HG03460 (cell line): Measurements from ENCODE around the gene ATP11C.
A peak's percentile ranks its signal among the peaks of the same experiment; 100 is the strongest.
"Not testable (repeated sequence)": the region's sequence is repeated elsewhere in the genome, so short reads cannot be mapped to it uniquely, and the experiment has no call there.

Experiments
- ATAC-seq: cut with Tn5 transposase; IDR thresholded peaks from one replicate; pipeline ENCODE4 v1.9.1; 2021; ENCODE audit not compliant: unreplicated experiment

Gene ATP11C

DNA sequence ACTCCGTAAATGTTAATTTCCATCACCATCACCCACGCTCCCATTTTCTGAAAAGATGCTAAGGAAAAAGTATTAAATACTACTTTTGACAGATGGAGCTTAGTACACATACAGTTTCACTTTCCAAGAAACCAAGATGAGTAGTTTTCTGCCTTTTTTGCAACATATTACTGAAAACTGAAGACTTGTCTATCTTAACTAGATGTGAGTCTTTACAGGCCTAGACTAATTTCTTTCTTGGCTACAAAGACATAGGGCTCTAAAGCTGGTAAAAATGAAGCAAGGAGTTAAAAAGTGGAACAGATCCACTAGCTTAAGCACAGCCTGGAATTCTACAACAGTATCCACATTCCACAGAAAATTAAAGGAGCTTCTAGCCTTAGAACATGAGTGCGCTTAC, 68.2 kb downstream of the ATP11C start:
- ATAC-seq: no peak

DNA sequence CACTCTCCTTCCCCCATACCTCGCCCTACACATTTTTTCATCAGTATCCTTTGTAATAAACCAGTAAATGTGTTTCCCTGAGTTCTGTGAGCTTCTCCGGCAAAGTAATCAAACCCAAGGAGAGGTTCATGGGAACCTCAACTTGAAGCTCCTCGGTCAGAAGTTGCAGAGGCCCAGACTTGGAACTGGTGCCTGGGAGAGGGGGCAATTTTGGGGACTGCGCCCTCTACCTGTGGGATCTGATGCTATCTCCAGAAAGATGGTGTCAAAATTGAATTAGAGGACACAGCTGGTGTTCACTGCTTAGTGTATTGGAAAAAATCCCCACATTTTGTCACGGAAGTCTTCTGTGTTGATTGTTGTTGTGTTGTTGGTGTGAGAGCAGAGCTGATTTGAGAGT, 70.6 kb downstream of the ATP11C start:
- ATAC-seq: no peak

DNA sequence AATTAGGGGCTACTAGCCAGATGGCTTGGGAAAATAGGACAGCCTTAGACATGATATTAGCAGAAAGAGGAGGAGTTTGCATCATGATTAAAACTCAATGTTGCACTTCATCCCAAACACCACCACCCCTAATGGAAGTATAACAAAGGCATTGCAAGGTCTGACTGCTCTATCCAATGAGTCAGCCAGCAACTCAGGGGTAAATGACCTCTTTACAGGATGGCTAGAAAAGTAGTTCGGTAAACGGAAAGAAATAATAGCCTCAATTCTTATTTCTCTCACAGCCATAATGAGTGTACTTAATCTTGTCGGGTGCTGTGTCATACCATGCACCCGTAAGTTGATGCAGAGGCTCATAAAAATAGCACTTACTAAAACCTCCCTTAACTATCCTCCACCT, 76.0 kb downstream of the ATP11C start:
- ATAC-seq: not testable (repeated sequence)

DNA sequence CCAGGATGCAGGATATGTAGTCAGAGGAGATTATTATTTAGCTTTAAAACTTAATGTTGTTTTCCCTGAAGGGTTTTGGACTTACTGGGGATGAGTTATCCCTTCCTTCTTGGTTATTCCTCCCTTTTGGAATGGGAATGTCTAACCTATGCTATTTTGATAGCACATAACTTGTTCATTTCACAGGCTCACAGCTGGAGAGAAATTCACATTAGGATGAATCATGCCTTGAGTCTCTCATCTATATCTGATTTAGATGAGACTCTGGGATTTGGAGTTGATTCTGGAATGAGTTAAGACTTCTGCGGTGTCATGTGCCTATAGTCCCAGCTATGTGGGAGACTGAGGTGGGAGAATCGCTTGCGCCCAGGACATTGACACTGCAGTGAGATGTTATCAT, 81.1 kb downstream of the ATP11C start:
- ATAC-seq: no peak

DNA sequence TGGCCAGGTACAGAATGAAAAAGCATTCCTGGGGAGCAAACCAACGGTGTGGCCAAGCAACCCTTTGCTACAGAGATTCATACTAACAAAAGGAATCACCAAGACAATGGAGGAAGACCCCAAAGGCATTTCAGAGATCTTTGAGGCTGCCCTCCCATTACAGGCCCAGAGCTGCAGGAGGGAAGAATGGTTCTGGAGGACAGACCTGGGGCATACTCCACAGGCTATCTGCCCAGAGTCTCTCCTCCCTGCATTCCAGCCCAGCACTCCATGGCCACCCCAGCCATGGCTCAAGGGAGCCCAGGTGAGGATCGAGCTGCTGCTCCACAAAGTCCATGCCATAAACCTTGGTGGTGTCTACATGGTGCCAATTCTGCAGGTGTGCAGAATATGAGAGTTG, 81.9 kb downstream of the ATP11C start:
- ATAC-seq: no peak

DNA sequence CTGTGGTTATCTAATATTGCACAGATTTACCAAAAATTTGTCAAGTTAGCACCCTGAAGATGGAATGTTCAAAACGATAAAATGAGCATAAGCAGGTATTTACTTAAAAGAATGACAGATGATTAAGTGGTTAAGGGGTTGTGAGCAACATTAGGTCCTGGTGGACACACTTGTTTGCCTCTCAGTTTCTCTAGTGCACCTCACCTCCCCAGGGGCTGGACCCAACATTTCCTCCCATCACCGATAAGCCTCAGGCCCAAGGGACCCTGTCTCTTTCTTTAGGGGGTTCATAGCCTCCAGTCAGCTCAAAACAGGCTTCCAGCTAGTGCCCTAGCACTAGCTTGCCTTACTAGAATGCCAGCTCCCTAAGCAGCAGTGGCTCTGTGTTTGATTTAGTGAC, 88.0 kb downstream of the ATP11C start:
- ATAC-seq: peak; percentile 88

DNA sequence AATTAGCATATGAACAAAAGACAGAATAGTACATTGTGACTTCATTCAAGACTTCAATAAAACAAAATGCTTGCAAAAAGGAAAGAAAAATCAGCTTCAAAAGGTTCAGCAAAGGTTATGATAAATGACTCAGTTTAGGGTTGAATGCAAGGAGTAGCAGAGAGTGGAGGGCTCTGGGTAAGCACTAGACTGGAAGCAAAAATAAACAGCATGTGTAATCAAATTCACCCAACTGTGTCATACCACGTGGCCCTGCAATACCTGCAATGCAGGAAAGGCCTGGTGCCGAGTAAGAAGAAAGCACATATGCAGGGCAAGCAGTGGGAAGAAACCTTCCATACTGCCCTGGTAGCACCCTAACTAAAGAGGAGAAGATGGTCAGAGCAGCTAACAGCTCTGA, 88.7 kb downstream of the ATP11C start:
- ATAC-seq: peak; percentile 58

DNA sequence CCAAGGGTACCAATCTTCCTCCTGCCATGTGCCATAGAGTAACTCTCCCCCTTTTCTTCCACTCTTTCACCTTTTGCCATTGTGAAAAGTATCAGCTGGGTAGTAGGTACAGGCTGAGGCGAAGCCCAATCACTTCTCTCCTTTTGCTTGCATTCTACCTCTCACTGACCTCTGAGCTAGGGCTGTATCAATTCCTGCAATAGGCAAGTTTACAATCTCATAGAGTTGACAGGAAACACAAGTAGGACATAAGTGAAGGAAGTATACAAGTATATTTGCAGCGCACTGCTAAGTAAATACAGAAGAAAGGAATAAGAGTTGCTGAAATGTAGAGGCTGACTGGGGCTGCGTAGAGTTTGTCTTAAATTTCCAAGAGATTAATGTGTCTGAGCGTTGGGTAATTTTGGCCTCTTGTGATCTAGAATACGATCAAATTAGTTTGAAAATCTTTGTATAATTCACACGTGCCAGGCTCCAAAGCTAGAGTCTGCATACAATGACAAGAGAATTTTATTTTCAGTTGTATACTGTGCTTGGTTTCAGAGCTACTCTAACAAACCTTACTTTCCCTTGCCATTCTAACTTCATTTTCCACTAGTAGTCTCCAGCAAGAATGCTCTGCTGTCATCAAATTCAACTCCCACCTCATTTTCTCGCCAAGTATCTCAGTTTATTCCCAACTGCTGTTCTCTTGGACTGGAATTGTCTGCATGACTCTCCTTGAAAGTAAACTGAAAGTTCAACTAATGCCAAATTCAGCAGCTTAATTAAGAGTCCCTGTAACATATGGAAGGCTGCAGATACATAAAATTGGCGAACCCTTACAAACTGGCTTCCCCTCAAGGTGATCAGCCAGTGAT, 90.3 kb downstream of the ATP11C start:
- no peak for ATAC-seq

DNA sequence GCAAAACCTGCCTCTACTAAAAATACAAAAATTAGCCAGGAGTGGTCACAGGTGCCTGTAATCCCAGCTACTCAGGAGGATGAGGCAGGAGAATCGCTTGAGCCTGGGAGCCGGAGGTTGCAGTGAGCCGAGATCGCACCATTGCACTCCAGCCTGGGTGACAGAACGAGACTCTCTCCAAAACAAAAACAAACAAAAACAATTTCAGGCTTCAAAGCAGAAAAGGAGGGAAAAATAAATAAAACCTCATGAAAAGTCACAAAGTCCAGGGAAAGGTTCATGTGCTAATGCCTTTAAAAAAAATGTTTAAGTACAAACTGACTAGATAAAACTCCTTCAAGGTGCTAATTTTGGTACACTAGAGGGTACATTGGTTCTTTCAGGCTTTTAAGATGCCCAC, 96.5 kb downstream of the ATP11C start:
- not testable (repeated sequence) for ATAC-seq

DNA sequence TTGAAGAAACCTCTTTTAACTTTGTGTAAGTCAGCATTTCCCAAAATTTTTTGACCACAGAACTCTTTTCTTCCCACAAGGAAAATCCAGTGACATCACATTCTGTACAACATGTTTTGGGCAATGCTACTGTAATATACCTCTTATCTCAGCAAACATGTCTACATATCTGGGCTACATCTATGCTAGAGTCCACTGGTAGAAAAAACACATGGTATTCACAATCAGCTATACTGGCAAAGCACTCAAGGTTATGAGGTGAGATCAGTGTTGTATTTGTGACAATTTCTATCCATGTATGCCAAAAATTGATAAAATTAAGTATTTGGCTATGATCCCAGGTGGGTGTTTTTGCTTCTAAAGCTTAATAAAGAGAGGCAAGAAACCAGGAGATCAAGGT, 98.0 kb downstream of the ATP11C start:
- no peak for ATAC-seq

DNA sequence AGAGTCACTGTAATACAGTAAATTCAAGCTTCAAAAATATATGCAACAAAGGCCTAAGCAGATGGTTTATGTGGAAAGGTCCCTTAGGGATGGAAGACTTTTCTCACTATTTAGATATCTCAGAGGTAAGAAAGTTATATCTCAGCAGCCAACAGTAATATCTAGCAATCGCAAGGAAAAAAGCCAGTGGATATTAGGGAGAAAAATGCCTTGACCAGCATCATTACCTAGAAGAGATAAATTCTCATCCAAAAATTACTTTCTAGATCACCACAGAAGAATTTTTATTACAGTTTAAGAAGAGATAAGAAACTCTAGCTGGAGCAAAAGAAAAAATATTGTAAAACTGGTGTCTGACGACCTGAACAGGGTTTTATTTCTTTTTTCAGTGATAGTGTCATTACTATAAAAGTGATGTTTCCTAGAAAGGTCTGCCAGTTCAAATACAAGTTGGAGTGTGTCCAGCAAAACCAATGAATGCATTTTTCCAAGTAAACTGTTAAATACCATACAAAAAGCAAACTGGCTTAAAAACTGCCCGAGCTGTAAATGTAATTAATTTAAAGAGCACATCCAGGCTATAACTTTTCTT, 100.0 kb downstream of the ATP11C start:
- ATAC-seq: no peak

DNA sequence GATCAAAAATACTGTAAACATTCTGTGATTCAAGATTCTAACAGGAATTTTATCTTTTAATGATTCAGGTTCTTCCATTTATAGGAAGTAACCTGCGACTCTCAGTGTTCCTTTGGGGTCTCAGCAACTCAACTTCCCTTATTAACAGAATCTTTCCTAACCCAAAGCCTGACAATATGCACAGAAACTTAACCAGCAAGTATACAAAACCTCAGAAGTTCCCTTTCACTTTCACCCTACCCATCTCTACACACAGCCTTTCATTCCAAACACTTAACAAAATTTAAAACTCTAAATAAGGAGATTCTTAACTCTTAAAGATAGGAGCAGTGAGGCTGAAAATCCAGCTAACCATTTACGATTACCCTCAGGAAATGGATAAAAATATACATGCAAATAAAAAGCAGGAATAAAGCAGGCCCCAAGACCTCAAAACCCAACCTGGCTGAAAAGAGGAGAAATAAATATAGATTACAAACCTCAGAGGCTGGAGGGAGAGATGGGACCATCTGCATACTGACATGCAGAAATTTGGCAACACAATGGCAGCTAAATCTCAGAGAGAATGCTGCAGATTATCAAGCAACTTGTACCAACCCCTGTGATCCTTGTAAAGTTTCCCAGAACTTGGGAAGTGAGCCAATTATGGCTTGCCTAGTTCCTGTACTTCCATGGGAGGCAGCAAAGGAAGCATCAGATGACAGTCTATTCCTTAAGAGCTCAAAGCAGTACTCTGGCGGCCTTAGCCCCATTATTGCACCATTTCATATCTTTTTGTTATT, 101.0 kb downstream of the ATP11C start:
- ATAC-seq: peak; percentile 86

DNA sequence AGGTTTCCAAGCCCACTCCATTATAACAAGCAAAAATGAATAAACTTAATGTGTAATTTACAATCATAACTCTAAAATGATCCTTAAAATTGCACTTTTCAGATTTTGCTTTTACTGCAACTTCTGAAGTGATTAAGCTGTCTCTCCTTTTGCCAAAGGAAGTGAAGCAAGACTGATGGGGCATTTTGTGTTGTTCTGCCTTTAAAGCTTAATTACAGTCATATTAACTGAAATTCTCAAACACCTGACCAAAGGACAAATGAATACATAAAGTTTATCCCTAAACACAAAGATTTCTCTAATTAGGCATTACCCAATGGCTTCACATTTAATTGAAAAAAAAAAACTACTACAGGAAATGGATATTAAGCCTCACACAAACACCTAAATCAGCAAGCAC, 101.8 kb downstream of the ATP11C start:
- no peak for ATAC-seq

DNA sequence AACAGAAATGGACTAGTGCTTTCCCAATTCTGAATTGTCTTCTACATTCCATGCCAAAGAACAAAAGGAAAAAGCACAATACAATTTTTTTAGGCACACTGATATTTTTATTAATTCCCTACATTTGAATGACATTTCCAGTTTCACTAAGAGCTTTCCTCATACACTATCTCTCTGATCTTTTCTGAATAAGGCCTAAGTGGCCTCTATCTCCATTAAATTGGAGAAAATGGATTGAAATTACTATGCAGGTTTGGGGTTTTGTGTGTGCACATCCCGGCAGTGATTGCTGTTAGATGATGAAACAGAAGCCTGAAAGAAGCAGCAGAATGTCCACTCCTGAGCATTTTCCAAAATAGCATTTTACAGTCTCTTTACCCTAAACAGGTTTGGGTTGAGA, 104.0 kb downstream of the ATP11C start:
- ATAC-seq: no peak

DNA sequence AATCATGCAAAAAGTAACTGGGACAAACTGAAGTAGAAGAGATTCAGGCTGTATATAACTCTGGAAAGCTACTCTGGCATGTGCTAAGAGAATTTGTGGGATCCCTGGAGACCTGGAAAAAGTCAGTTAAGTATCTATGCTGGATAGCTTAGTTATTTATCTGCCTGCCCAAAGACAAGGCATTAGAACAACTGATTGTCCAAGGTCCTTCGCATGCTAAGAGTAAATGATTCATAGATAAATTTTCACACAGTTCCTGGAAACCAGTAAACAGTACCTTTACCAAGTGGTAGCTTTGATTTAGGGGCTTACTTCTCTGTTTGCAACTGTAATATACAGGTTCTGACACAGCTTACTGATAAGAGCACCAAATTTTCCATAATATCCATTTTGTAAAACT, 104.8 kb downstream of the ATP11C start:
- ATAC-seq: no peak

DNA sequence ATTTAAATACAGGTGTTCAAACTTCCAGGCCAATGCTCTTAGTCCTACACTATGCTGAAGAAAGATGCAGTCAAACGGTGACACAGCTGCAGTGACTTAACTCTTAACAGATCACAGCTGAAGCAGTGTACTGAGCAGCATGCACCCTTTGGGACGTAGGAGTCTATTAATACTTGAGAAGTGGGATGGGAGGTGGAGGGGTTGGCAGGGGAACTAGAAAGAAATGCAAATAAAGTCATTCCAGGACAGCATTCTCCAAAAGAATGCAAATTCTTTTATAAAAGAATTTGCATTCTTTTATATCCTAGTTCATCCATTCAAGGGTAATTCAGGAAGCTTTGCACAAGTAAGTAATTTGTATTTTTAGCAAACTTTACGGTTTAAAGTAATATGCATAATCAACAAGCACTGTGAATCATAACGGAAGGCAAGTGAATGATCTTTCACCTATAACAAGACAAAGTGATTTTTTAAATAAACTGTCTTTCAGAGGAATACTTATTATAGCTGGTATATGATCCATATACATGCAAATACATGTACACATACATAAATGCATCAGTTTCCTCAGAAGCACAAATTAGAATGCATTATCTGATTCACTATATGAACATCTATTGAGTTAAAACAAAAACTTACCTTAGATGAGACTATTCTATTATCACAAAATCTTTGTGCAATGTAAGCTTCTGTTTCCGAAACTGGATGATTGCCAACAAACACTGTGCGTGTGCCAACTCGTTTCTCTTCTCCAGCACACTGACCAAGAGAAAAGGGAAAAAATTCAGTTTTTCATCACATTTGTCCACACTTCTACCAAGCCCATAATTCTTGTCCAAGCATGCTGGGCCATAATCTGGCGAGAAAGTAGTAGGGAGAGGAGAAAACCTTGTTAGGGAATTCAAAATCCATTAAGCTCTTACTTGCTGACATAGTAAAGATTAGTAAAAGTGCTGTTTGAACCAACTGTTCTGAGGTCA, 106.5 kb downstream of the ATP11C start:
- no peak for ATAC-seq

DNA sequence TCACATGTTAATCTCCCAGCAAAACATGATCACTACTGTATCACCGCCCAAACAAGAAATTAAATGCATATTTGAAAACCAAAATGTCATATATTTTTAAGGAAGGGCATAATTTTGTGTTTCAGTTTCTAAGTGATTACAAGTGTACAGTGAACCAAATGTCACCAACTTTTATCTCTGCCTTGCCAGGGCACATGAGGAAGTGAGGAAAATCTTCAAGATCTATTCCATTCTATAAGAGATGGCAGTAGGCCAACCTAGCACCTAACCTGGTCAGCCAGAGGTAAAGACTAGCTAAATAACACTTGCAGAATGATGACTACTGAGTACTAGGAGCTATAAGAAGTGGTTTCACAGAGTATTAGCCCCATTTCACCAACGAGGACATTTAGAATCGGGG, 107.2 kb downstream of the ATP11C start:
- no peak for ATAC-seq

DNA sequence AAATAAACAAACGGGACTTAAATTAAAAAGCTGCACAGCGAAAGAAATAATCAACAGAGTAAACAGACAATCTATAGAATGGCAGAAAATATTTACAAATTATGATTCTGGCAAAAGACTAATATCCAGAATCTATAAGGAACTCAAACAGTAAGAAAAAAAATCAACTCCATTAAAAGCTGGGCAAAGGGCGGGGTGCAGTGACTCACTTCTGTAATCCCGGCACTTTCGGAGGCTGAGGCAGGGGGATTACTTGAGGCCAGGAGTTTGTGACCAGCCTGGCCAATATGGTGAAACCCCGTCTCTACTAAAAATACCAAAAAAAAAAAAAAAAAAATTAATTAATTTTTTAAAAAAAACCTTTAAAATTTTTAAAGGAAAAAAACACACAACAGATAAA, 109.0 kb downstream of the ATP11C start:
- ATAC-seq: no peak

DNA sequence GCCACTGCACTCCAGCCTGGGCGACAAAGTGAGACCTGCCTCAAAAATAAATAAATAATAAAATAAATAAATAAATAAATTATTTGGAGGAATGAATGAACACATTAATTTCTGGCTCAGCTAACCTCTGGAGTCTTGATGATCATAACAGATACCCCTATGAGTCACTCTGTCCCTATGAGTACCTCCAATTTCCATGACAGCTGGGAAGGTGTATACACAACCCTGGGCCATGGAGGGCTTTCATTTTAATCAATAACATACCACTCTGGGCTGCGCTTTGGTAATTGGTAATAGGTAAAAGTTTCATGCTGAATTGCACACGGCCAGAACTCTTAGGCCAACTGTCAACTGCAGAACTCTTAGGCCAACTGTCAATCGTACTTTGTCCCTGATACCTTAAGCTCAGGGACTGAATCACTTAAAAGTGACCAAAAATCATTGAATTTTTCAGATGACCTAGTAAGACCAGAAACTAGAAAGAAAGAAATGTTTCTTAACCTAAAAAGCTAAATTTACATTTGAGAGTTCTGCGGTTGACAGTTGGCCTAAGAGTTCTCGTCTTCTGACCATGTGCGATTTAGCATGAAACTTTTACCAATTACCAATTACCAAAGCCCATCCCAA, 112.4 kb downstream of the ATP11C start:
- ATAC-seq: no peak

DNA sequence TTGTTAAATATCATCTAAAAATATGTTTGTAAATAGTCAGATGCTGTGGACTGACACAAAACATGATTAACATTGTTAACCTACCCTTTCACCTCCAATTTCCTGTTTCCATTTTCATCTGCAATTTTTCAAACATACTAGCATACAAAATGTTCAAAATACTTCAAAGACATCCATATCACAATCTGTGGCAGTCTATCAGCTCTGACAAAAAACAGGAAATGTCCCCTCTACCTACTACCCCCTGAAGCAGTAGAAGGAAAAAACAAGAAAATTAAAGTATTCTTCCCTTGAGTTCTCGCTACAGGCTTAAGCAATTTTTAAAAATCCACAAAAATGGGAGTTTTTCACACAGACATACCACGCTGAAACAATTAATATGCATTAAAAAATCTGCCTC, 116.6 kb downstream of the ATP11C start:
- no peak for ATAC-seq
